IPS-NIHi11 (cell line): Measurements from ENCODE around the gene PGPEP1.

ENCODE experiments used
- DNase-seq: peaks from one replicate; pipeline ENCODE4 v3.0.0; 2012; ENCODE audit warnings: mixed read lengths, low spot score

The PGPEP1 gene

GRCh38 chr19:18418029-18418482 lies 77.7 kb downstream of the PGPEP1 start:
- DNase-seq: no peak

- no peak for DNase-seq
These were observed 78.2 kb downstream of the PGPEP1 start for GRCh38 chr19:18418483-18419194.

DNA sequence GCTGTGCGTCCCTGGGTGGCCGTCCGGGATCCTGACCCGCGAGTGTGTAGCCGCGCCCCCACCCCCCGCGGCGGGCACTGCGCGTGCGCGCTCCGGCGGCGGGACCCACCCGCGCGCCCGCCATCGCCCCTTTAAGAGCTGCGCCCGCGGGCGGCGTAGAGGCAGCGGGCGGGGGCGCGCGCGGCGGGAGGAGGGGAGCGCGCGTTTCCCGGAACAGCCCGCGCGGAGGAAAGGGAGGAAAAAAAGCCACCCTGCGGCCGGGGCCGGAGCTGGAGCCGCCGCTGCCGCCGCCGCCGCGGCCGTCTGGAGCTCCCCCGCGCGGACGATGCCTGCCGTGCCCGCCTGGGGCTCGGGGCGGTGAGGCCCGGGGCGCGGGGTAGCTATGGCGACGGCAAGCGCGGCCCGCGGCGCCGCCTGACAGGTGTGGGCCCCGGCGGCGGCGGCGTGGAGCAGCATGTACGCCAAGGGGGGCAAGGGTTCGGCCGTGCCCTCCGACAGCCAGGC lies 78.8 kb downstream of the PGPEP1 start, which contains the start of gene SSBP4:
SSBP4 (plus strand) TSS at position 204 of the 504 bp plus-strand sequence; CDS start at position 455, 251 bp downstream.
- peak; percentile 92 for DNase-seq
